Measurements from ENCODE around the gene PITPNC1. TPM values are rescaled to one million over a fixed set of nuclear protein-coding genes. Genes with fewer than 3 reads are reported as not detected.
"Not testable (repeated sequence)": the region's sequence is repeated elsewhere in the genome, so short reads cannot be mapped to it uniquely, and the experiment has no call there.

Gene PITPNC1
- total RNA-seq, 1 donor from 2014 or later, result 5.4 TPM

DNA sequence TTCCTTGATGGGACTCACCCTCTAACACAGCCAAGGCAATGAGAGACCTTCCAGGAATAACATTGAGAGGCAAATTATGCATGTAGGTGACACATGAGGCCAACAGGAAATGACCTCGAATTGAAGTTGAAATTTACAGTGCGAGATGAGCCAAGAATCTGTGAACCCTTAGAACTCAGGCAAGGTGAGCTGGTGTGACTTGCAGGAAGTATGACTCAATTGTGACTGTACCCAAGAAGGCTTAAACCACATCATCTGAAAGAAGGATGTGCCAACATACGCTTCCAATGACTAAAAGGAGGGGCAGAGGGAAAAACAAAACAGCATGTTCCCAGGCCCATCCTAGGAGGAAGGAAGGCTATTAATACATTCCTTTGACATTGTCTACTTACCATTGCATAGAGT is 44.8 kb downstream of the PITPNC1 start:
- TF ChIP-seq, protein P1, sequence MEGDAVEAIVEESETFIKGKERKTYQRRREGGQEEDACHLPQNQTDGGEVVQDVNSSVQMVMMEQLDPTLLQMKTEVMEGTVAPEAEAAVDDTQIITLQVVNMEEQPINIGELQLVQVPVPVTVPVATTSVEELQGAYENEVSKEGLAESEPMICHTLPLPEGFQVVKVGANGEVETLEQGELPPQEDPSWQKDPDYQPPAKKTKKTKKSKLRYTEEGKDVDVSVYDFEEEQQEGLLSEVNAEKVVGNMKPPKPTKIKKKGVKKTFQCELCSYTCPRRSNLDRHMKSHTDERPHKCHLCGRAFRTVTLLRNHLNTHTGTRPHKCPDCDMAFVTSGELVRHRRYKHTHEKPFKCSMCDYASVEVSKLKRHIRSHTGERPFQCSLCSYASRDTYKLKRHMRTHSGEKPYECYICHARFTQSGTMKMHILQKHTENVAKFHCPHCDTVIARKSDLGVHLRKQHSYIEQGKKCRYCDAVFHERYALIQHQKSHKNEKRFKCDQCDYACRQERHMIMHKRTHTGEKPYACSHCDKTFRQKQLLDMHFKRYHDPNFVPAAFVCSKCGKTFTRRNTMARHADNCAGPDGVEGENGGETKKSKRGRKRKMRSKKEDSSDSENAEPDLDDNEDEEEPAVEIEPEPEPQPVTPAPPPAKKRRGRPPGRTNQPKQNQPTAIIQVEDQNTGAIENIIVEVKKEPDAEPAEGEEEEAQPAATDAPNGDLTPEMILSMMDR (IDR thresholded peaks at IDR 0.05), result no peak
- Mint-ChIP-seq H3K27me3 (ENCODE audit: low read depth) (no peaks in the 10 kb centered on the region), H3K9me3 (ENCODE audit: low read depth) (no peaks in the 10 kb centered on the region), H3K4me3 (ENCODE audit: unreplicated experiment) (no peak overlapping the region), H3K36me3 (ENCODE audit: low read depth) (no peaks in the 10 kb centered on the region), H3K4me1 (ENCODE audit: low read depth) (peaks cover 11% of the 10 kb centered on the region), H3K27ac (ENCODE audit: unreplicated experiment) (no peak overlapping the region)
- DNase-seq (ENCODE audit: low spot score), result no peak

- DNase-seq (ENCODE audit: low spot score); H3K9me3 Mint-ChIP-seq (ENCODE audit: low read depth); H3K4me3 Mint-ChIP-seq (ENCODE audit: unreplicated experiment); H3K27ac Mint-ChIP-seq (ENCODE audit: unreplicated experiment); H3K36me3 Mint-ChIP-seq (ENCODE audit: low read depth); H3K27me3 Mint-ChIP-seq (ENCODE audit: low read depth): not testable (repeated sequence)
- H3K4me1 Mint-ChIP-seq (ENCODE audit: low read depth), result peaks cover 11% of the 10 kb centered on the region
Measured at GRCh38 chr17:67422296-67422695, 45.2 kb downstream of the PITPNC1 start.

DNA sequence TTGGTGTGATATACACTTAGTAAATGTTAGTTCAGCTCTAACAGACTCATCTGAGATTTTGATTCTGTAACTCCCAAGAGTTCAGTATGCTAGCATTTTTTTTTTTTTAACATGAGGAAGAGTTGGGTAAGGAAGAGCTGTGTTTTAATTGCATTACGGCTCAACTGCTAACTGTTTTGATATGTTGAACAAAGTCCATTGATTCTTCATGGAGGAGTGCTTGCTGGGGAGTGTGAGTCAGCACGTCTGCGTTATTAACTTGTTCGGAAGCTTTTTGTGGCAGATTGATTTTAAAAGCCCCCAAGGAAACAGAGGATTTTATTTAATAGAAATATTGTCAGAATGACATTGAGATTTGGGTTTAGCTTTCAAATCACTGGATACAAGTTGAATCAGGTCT is 45.8 kb downstream of the PITPNC1 start:
- no peaks in the 10 kb centered on the region for H3K36me3 Mint-ChIP-seq (ENCODE audit: low read depth)
- peaks cover 11% of the 10 kb centered on the region for H3K4me1 Mint-ChIP-seq (ENCODE audit: low read depth)
- DNase-seq (ENCODE audit: low spot score), result no peak
- H3K27me3 Mint-ChIP-seq (ENCODE audit: low read depth), result no peaks in the 10 kb centered on the region
- TF ChIP-seq, protein P1 (IDR thresholded peaks at IDR 0.05), result no peak
- no peak overlapping the region for H3K27ac Mint-ChIP-seq (ENCODE audit: unreplicated experiment)
- H3K9me3 Mint-ChIP-seq (ENCODE audit: low read depth), result no peaks in the 10 kb centered on the region
- no peak overlapping the region for H3K4me3 Mint-ChIP-seq (ENCODE audit: unreplicated experiment)

GRCh38 chr17:67425571-67426160 is 48.6 kb downstream of the PITPNC1 start:
- no peak overlapping the region for H3K4me3 Mint-ChIP-seq (ENCODE audit: unreplicated experiment)
- no peaks in the 10 kb centered on the region for H3K36me3 Mint-ChIP-seq (ENCODE audit: low read depth)
- H3K27ac Mint-ChIP-seq (ENCODE audit: unreplicated experiment), result no peak overlapping the region
- peaks cover 11% of the 10 kb centered on the region for H3K4me1 Mint-ChIP-seq (ENCODE audit: low read depth)
- H3K9me3 Mint-ChIP-seq (ENCODE audit: low read depth), result no peaks in the 10 kb centered on the region
- H3K27me3 Mint-ChIP-seq (ENCODE audit: low read depth), result no peaks in the 10 kb centered on the region
- TF ChIP-seq, protein P1 (IDR thresholded peaks at IDR 0.05), result no peak
- no peak for DNase-seq (ENCODE audit: low spot score)

DNA sequence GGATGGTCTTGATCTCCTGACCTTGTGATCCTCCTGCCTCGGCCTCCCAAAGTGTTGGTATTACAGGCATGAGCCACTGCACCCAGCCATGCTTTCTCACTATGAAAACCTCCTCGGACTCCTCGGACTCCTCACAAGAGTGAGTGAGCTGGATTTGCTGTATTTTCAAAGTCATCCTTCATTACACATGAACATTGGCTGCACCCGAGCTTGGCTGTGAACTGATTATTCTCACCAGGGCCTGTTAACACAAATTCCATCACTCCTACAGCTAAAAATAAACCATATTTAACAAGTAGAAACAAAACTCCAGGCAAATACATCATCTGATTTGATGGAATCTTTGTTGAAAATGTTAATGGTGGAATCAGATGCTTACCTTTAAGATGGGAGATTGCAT is 50.3 kb downstream of the PITPNC1 start:
- H3K27me3 Mint-ChIP-seq (ENCODE audit: low read depth), result no peaks in the 10 kb centered on the region
- TF ChIP-seq, protein P1 (IDR thresholded peaks at IDR 0.05), result no peak
- H3K4me1 Mint-ChIP-seq (ENCODE audit: low read depth), result peaks cover 11% of the 10 kb centered on the region
- H3K36me3 Mint-ChIP-seq (ENCODE audit: low read depth), result no peaks in the 10 kb centered on the region
- no peak overlapping the region for H3K4me3 Mint-ChIP-seq (ENCODE audit: unreplicated experiment)
- peak overlapping the region; percentile 32 for H3K27ac Mint-ChIP-seq (ENCODE audit: unreplicated experiment)
- DNase-seq (ENCODE audit: low spot score), result no peak
- no peaks in the 10 kb centered on the region for H3K9me3 Mint-ChIP-seq (ENCODE audit: low read depth)

DNA sequence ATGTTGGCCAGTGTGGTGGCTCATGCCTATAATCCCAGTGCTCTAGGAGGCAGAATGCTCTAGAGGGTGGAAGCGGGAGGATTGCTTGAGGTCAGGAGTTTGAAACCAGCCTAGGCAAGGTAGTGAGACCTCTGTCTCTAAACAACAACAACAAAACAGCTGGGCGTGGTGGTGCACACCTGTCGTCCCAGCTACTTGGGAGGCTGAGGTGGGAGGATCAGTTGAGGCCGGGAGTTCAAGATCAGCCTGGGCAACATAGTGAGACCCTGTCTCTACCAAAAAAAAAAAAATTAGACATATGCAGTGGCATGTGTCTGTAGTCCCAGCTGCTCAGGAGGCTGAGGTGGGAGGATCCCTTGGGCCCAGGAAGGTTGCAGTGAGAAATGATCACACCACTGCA is 53.4 kb downstream of the PITPNC1 start:
- H3K9me3 Mint-ChIP-seq (ENCODE audit: low read depth); DNase-seq (ENCODE audit: low spot score); H3K27ac Mint-ChIP-seq (ENCODE audit: unreplicated experiment); H3K4me1 Mint-ChIP-seq (ENCODE audit: low read depth); H3K27me3 Mint-ChIP-seq (ENCODE audit: low read depth); H3K4me3 Mint-ChIP-seq (ENCODE audit: unreplicated experiment); H3K36me3 Mint-ChIP-seq (ENCODE audit: low read depth): not testable (repeated sequence)
